A549 (cell line): ENCODE measurements around the gene AFF2. TPM values are rescaled to one million over a fixed set of nuclear protein-coding genes. Genes with fewer than 3 reads are reported as not detected.

Experiments used
- ATAC-seq, 2 experiments: fragments of 200-7000 bp in 1 of 2; fragments of >200 bp in 1 of 2; cut with Nextera tagmentation in 1 of 2; cut with Tn5 transposase in 1 of 2; 3 replicates each; pipeline versions ENCODE4 v1.8.0 to v1.9.1; 2018 to 2020; ENCODE audit warnings: mild to moderate bottlenecking in 1 of 2, moderate library complexity in 1 of 2
- CTCF ChIA-PET: fragments of 300-600 bp; sonication (Branson Sonifier 250); formaldehyde crosslinking; extraction: SDS; loops from one replicate; lab custom pipeline; 2021; ENCODE audit warnings: antibody characterized with exemption, inconsistent platforms; lab: Yijun Ruan, JAX
- POLR2A ChIA-PET: fragments of 350-600 bp; formaldehyde crosslinking; extraction: SDS; loops from one replicate; lab custom pipeline; 2021; ENCODE audit warnings: antibody characterized with exemption, inconsistent platforms; lab: Yijun Ruan, JAX
- DNase-seq, 2 experiments: peaks; one replicate each; pipeline versions ENCODE4 v3.0.0 to v3.0.0-alpha.2; 2011 to 2016; ENCODE audit warnings: low read depth in 1 of 2, low spot score in 1 of 2
- FAIRE-seq: peaks from 2 replicates; lab custom pipeline; 2011; peaks lifted over from hg19 to GRCh38; lab: Jason Lieb, UNC
- H3K27ac ChIP-seq, 2 experiments: fragments of >200 bp; sonication (Bioruptor Twin); formaldehyde crosslinking; 3 replicates each; pipeline ENCODE4 v1.5.1; 2016 to 2017
- H3K4me1 ChIP-seq: fragments of >200 bp; sonication (Bioruptor Twin); formaldehyde crosslinking; 3 replicates; pipeline ENCODE4 v1.6.1; 2016
- H3K4me2 ChIP-seq: fragments of >200 bp; sonication (Bioruptor Twin); formaldehyde crosslinking; 3 replicates; pipeline ENCODE4 v1.6.1; 2016
- H3K4me3 ChIP-seq: fragments of >200 bp; sonication (Bioruptor Twin); formaldehyde crosslinking; 3 replicates; pipeline ENCODE4 v1.5.1; 2016
- H3K9me3 ChIP-seq: fragments of >200 bp; sonication (Bioruptor Twin); formaldehyde crosslinking; 3 replicates; pipeline ENCODE4 v1.6.1; 2016
- CBX2 ChIP-seq: fragments of 200-600 bp; sonication (generic); IDR thresholded peaks from 2 replicates; pipeline ENCODE4 v1.6.1; 2016; ENCODE audit warnings: low read depth, mild to moderate bottlenecking, borderline replicate concordance
- CBX8 ChIP-seq: fragments of 200-600 bp; sonication (generic); IDR thresholded peaks from 2 replicates; pipeline ENCODE4 v1.6.1; 2016
- CHD2 ChIP-seq: fragments of 150-350 bp; IDR thresholded peaks from 2 replicates; pipeline ENCODE4 v1.6.1; 2014; ENCODE audit warnings: low read length; ENCODE audit not compliant: partially characterized antibody
- CHD4 ChIP-seq: fragments of 200-600 bp; sonication (generic); IDR thresholded peaks from 2 replicates; pipeline ENCODE4 v1.6.1; 2016; ENCODE audit warnings: antibody characterized with exemption, mild to moderate bottlenecking, borderline replicate concordance
- EHF ChIP-seq: fragments of 250-450 bp; sonication (Bioruptor Pico); IDR thresholded peaks from 2 replicates; pipeline ENCODE4 v1.5.0; 2020; ENCODE audit warnings: mild to moderate bottlenecking
- FOXS1 ChIP-seq: fragments of 250-450 bp; sonication (Bioruptor Pico); IDR thresholded peaks from 2 replicates; pipeline ENCODE4 v1.5.0; 2020; ENCODE audit warnings: mild to moderate bottlenecking, moderate library complexity
- GATA3 ChIP-seq: IDR thresholded peaks from 2 replicates; pipeline ENCODE4 v1.6.1; 2012; ENCODE audit warnings: borderline replicate concordance
- KDM1A ChIP-seq: fragments of 200-600 bp; sonication (generic); IDR thresholded peaks from 2 replicates; pipeline ENCODE4 v1.6.1; 2016; ENCODE audit warnings: low read depth, mild to moderate bottlenecking
- MAFK ChIP-seq: fragments of 450-650 bp; IDR thresholded peaks from 2 replicates; pipeline ENCODE4 v1.6.1; 2014; ENCODE audit not compliant: partially characterized antibody
- RAD21 ChIP-seq, 2 experiments: fragments of >200 bp in 1 of 2; sonication (Bioruptor Twin) in 1 of 2; formaldehyde crosslinking in 1 of 2; IDR thresholded peaks in 1 of 2; conservative IDR thresholded peaks in 1 of 2; 2 replicates in 1 of 2; 3 replicates in 1 of 2; pipeline ENCODE4 v1.6.1; 2012 to 2018; ENCODE audit warnings: inconsistent platforms in 1 of 2
- RARB ChIP-seq: fragments of 250-450 bp; sonication (Bioruptor Pico); IDR thresholded peaks from 2 replicates; pipeline ENCODE4 v1.8.0; 2021; ENCODE audit warnings: mild to moderate bottlenecking, moderate library complexity
- RCOR1 ChIP-seq: fragments of 150-350 bp; IDR thresholded peaks from 2 replicates; pipeline ENCODE4 v1.6.1; 2014; ENCODE audit warnings: antibody characterized with exemption, low read length, low read depth
- RNF2 ChIP-seq: fragments of 200-600 bp; sonication (generic); IDR thresholded peaks from 2 replicates; pipeline ENCODE4 v1.6.1; 2016; ENCODE audit warnings: low read depth, mild to moderate bottlenecking, antibody characterized with exemption, moderate library complexity, borderline replicate concordance
- TFCP2L1 ChIP-seq: fragments of 250-450 bp; sonication (Bioruptor Pico); IDR thresholded peaks from 2 replicates; pipeline ENCODE4 v1.5.0; 2021; ENCODE audit warnings: mild to moderate bottlenecking
- TP53 ChIP-seq: fragments of 250-450 bp; sonication (Bioruptor Pico); IDR thresholded peaks from 2 replicates; pipeline ENCODE4 v1.5.0; 2021; ENCODE audit warnings: mild to moderate bottlenecking, moderate library complexity
- WGBS: methylation state at CpG from one replicate; pipeline ENCODE4 v1.1.6; 2017; ENCODE audit errors: missing lambda C conversion rate; 5-methylcytosine and 5-hydroxymethylcytosine counted together
- polyA plus RNA-seq, 4 experiments: library from polyadenylated mRNA; depleted of rRNA in 3 of 4; stranded (reverse); fragments of >200 nt; fragmentation: RNase III in 1 of 4; extraction: RNeasy Plus Mini Kit Qiagen cat#74134 plus additional on column Dnase treatment in 1 of 4; gene quantifications; 2 replicates in 3 of 4; 3 replicates in 1 of 4; pipeline ENCODE4 v1.2.3, GENCODE V29; 2011 to 2017
- TF ChIP-seq, protein P1 (sequence below): fragments of 200-600 bp; sonication (generic); IDR thresholded peaks from 2 replicates; pipeline ENCODE4 v1.6.1; 2016; ENCODE audit warnings: antibody characterized with exemption, mild to moderate bottlenecking, moderate library complexity
- TF ChIP-seq, protein P2 (sequence below): IDR thresholded peaks from 2 replicates; pipeline ENCODE4 v1.6.1; 2012
- TF ChIP-seq, protein P3 (sequence below): fragments of >200 bp; sonication (Bioruptor Twin); formaldehyde crosslinking; IDR thresholded peaks from 2 replicates; pipeline ENCODE4 v1.6.1; 2016
- TF ChIP-seq, protein P4 (sequence below): IDR thresholded peaks from 2 replicates; pipeline ENCODE4 v1.6.1; 2012
- TF ChIP-seq, protein P5 (sequence below): fragments of >200 bp; sonication (Bioruptor Twin); formaldehyde crosslinking; IDR thresholded peaks from 3 replicates; pipeline ENCODE4 v1.5.1; 2016

The AFF2 gene
- polyA plus RNA-seq, 2 of the 4 experiments (the other 2 are of a cell fraction): 0.04 TPM; not detected in 1

DNA sequence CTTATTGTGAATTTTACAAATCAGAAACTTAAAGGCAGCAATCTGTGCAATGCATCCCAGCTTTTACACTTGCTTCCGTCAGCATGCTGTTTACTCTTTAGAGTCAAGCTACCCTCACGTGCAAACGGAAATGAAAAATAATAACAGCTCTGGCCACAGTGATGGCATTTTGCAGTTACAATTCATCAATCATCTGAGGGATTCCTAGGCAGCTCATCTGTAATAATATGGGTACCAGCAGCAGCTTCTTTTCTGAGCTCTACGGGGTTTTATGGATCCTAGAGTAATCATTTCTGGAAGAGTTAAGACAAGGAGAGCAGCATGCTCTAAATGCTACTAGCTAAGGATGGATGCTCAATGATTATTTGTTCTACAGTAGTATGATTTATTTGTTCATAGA is 313.6 kb downstream of the AFF2 start:
- ATAC-seq (no peak), DNase-seq (no peak), FAIRE-seq (peak; percentile 61)
- Histone ChIP-seq H3K4me1 (no peaks in the 10 kb centered on the region), H3K9me3 (no peaks in the 10 kb centered on the region), H3K4me2 (no peak overlapping the region), H3K27ac (no peak overlapping the region), H3K4me3 (no peak overlapping the region)
- WGBS: 36% methylated on average over 4 of the region's 4 CpGs
- ChIA-PET POLR2A (no interaction called here), CTCF (interaction anchor here (0.6 kb wide), 1 partner anchor 11 kb away, joined by 3 read pairs; no protein-coding TSS in a partner anchor)
- TF ChIP-seq CBX8 (no peak), RNF2 (no peak), GATA3 (no peak), EHF (CRISPR knock-in tag) (no peak), RAD21 (conservative IDR thresholded peaks at IDR 0.05 in 1 of 2, IDR thresholded peaks at IDR 0.05 in 1 of 2) (no peak), KDM1A (no peak), CBX2 (no peak), RARB (CRISPR knock-in tag) (no peak), TP53 (CRISPR knock-in tag) (no peak), CHD2 (no peak), MAFK (no peak), RCOR1 (no peak), CHD4 (no peak), FOXS1 (CRISPR knock-in tag) (no peak), TFCP2L1 (CRISPR knock-in tag) (no peak)
- TF ChIP-seq, protein P1, sequence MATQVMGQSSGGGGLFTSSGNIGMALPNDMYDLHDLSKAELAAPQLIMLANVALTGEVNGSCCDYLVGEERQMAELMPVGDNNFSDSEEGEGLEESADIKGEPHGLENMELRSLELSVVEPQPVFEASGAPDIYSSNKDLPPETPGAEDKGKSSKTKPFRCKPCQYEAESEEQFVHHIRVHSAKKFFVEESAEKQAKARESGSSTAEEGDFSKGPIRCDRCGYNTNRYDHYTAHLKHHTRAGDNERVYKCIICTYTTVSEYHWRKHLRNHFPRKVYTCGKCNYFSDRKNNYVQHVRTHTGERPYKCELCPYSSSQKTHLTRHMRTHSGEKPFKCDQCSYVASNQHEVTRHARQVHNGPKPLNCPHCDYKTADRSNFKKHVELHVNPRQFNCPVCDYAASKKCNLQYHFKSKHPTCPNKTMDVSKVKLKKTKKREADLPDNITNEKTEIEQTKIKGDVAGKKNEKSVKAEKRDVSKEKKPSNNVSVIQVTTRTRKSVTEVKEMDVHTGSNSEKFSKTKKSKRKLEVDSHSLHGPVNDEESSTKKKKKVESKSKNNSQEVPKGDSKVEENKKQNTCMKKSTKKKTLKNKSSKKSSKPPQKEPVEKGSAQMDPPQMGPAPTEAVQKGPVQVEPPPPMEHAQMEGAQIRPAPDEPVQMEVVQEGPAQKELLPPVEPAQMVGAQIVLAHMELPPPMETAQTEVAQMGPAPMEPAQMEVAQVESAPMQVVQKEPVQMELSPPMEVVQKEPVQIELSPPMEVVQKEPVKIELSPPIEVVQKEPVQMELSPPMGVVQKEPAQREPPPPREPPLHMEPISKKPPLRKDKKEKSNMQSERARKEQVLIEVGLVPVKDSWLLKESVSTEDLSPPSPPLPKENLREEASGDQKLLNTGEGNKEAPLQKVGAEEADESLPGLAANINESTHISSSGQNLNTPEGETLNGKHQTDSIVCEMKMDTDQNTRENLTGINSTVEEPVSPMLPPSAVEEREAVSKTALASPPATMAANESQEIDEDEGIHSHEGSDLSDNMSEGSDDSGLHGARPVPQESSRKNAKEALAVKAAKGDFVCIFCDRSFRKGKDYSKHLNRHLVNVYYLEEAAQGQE: no peak
- TF ChIP-seq, protein P2, sequence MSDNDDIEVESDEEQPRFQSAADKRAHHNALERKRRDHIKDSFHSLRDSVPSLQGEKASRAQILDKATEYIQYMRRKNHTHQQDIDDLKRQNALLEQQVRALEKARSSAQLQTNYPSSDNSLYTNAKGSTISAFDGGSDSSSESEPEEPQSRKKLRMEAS: no peak
- TF ChIP-seq, protein P3, sequence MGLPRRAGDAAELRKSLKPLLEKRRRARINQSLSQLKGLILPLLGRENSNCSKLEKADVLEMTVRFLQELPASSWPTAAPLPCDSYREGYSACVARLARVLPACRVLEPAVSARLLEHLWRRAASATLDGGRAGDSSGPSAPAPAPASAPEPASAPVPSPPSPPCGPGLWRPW: no peak
- TF ChIP-seq, protein P4, sequence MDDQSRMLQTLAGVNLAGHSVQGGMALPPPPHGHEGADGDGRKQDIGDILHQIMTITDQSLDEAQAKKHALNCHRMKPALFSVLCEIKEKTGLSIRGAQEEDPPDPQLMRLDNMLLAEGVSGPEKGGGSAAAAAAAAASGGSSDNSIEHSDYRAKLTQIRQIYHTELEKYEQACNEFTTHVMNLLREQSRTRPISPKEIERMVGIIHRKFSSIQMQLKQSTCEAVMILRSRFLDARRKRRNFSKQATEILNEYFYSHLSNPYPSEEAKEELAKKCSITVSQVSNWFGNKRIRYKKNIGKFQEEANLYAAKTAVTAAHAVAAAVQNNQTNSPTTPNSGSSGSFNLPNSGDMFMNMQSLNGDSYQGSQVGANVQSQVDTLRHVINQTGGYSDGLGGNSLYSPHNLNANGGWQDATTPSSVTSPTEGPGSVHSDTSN: no peak
- TF ChIP-seq, protein P5, sequence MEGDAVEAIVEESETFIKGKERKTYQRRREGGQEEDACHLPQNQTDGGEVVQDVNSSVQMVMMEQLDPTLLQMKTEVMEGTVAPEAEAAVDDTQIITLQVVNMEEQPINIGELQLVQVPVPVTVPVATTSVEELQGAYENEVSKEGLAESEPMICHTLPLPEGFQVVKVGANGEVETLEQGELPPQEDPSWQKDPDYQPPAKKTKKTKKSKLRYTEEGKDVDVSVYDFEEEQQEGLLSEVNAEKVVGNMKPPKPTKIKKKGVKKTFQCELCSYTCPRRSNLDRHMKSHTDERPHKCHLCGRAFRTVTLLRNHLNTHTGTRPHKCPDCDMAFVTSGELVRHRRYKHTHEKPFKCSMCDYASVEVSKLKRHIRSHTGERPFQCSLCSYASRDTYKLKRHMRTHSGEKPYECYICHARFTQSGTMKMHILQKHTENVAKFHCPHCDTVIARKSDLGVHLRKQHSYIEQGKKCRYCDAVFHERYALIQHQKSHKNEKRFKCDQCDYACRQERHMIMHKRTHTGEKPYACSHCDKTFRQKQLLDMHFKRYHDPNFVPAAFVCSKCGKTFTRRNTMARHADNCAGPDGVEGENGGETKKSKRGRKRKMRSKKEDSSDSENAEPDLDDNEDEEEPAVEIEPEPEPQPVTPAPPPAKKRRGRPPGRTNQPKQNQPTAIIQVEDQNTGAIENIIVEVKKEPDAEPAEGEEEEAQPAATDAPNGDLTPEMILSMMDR: no peak
